Bronchial epithelial cell (primary cell): ENCODE results near the gene TPX2. TPM values are rescaled to one million over a fixed set of nuclear protein-coding genes. Genes with fewer than 3 reads are reported as not detected.
A peak's percentile ranks its signal among the peaks of the same experiment; 100 is the strongest.

Experiments used
- DNase-seq: peaks from one replicate; pipeline ENCODE4 v3.0.0-alpha.2; 2010; ENCODE audit warnings: low read depth
- FAIRE-seq: peaks from 2 replicates; lab custom pipeline; 2011; peaks lifted over from hg19 to GRCh38; lab: Jason Lieb, UNC
- H3K27me3 ChIP-seq: 2 replicates; pipeline ENCODE4 v1.5.1; 2011; ENCODE audit warnings: low read length; ENCODE audit not compliant: control insufficient read depth, insufficient read depth
- H3K36me3 ChIP-seq: 2 replicates; pipeline ENCODE4 v1.5.1; 2011; ENCODE audit warnings: low read length; ENCODE audit not compliant: control insufficient read depth, insufficient read depth
- H3K4me3 ChIP-seq: 2 replicates; pipeline ENCODE4 v1.5.1; 2011; ENCODE audit warnings: mild to moderate bottlenecking, low read depth, low read length, control low read depth
- CTCF ChIP-seq: IDR thresholded peaks from 2 replicates; pipeline ENCODE4 v1.5.1; 2011; ENCODE audit warnings: mild to moderate bottlenecking, moderate library complexity, low read length, control low read depth, inconsistent platforms; ENCODE audit not compliant: insufficient read depth, severe bottlenecking
- total RNA-seq: library from RNA; depleted of rRNA; stranded (reverse); fragments of >200 nt; gene quantifications from 2 replicates; pipeline ENCODE4 v1.2.1, GENCODE V29; 2014

The TPX2 gene
- total RNA-seq, 1 donor from 2014 or later: 1.3 TPM

GRCh38 chr20:31699801-31700728, 39.0 kb upstream of the TPX2 start:
- Histone ChIP-seq H3K27me3 (no peaks in the 10 kb centered on the region), H3K4me3 (no peak overlapping the region), H3K36me3 (peaks cover 10% of the 10 kb centered on the region)
- FAIRE-seq (no peak), DNase-seq (no peak)
- TF ChIP-seq CTCF: no peak

GRCh38 chr20:31700747-31701146, 38.3 kb upstream of the TPX2 start:
- FAIRE-seq: no peak
- no peak for TF ChIP-seq CTCF
- DNase-seq: no peak
- Histone ChIP-seq H3K27me3 (no peaks in the 10 kb centered on the region), H3K36me3 (peaks cover 8% of the 10 kb centered on the region), H3K4me3 (no peak overlapping the region)

- Histone ChIP-seq H3K36me3 (peaks cover 7% of the 10 kb centered on the region), H3K27me3 (no peaks in the 10 kb centered on the region), H3K4me3 (no peak overlapping the region)
- DNase-seq (no peak), FAIRE-seq (no peak)
- TF ChIP-seq CTCF: no peak
Observed at GRCh38 chr20:31701591-31701990, 37.5 kb upstream of the TPX2 start.

GRCh38 chr20:31704225-31705119, 34.6 kb upstream of the TPX2 start:
- TF ChIP-seq CTCF: no peak
- no peaks in the 10 kb centered on the region for H3K27me3 ChIP-seq
- DNase-seq (peak; percentile 98), FAIRE-seq (no peak)
- no peak overlapping the region for H3K4me3 ChIP-seq
- H3K36me3 ChIP-seq: peaks cover 16% of the 10 kb centered on the region

- peaks cover 17% of the 10 kb centered on the region for H3K36me3 ChIP-seq
- DNase-seq: no peak
- TF ChIP-seq CTCF: no peak
- H3K4me3 ChIP-seq: no peak overlapping the region
- no peak for FAIRE-seq
- H3K27me3 ChIP-seq: no peaks in the 10 kb centered on the region
Observed at GRCh38 chr20:31705191-31705590, 33.9 kb upstream of the TPX2 start.
